Measurements from ENCODE around the gene UQCRC2.
A peak's percentile ranks its signal among the peaks of the same experiment; 100 is the strongest.
"Not testable (repeated sequence)": the region's sequence is repeated elsewhere in the genome, so short reads cannot be mapped to it uniquely, and the experiment has no call there.

UQCRC2 gene

DNA sequence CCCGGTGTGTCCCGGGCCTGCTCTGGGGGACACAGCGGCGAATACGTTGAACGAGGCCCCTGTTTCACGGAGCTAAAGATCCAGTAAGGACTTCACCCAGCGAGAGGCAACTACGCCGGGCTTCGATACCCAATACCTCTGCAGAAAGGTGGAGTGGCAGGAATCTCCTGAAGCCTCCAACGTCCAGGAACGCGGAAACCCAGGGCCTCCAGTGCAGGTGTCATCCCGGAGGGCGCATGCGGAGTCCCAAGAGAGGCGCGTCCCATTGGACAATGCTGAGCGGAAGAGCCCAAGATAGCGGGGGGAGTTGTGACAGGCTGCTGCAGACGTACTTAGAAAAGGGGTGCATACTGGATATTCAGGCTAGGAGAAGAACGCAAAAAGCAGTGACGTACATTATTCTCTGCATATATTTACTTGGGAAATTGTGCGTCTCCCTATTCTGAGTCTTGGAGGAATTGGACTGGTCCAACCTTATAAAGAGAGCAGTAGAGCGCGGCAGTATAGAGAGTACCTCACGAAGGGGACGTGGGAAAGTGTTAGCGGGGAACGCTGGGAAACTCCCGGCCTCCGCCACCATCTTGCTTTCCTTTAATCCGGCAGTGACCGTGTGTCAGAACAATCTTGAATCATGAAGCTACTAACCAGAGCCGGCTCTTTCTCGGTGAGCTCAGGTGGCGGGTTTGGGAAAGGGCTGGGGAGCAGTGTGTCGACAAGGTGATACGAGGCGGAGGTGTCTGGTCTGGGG, at the start of gene UQCRC2:
TSS of gene UQCRC2 (plus strand) at position 569 of the 748 bp plus-strand sequence. CDS start at position 632, 63 bp downstream.
- peak; percentile 97 for DNase-seq

DNA sequence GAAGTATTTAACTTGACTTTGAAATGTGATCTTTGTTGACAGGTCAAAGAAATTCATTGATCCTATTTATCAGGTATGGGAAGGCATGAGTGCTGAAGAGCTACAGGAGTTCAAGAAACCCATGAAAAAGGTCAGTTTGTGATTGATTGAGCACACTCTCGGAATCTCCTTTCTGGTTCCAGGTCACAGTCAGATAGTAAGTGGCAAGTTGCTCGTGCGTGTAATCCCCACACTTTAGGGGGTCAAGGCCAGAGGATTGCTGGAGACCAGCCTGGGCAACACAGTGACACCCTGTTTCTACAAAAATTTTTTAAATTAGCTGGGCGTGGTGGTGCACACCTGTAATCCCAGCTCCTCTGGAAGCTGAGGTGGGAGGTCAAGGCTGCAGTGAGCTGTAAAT, 20.5 kb upstream of the UQCRC2 start:
- DNase-seq: not testable (repeated sequence)

- DNase-seq: not testable (repeated sequence)
Observed at GRCh38 chr16:21933316-21933715, 19.8 kb upstream of the UQCRC2 start.

DNA sequence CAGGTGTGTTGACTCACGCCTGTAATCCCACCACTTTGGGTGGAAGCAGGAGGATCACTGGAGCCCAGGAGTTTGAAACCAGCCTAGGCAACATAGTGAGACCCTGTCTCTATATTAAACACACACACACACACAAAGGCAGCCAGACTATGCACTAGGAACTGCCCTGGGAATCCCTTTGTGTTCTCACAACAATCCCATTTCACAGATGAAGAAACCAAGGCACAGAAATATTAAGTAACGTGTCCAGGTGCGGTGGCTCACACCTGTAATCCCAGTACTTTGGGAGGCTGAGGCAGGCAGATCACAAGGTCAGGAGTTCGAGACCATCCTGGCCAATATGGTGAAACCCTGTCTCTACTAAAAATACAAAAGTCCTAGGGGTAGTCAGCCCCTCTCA, 19.4 kb upstream of the UQCRC2 start:
- not testable (repeated sequence) for DNase-seq

DNA sequence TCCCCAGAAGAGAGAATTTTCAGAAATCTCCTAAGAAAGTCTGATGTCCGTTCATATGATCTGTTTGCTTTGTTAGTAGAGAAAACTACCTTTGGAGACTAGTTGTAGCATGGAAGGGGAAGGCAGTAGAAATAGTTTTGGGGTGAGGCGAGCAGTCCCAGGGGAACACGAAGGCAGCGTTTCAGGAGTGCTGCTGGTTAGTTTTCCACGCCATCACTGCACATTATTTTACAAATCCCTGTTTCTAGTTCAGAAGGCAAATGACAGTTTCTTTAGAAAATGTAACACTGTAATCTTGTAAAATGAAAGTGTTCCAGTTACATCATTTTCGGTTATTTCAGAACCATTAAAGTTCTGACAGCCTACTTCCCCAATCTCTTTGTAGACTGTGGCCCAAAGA, 16.9 kb upstream of the UQCRC2 start:
- not testable (repeated sequence) for DNase-seq

DNA sequence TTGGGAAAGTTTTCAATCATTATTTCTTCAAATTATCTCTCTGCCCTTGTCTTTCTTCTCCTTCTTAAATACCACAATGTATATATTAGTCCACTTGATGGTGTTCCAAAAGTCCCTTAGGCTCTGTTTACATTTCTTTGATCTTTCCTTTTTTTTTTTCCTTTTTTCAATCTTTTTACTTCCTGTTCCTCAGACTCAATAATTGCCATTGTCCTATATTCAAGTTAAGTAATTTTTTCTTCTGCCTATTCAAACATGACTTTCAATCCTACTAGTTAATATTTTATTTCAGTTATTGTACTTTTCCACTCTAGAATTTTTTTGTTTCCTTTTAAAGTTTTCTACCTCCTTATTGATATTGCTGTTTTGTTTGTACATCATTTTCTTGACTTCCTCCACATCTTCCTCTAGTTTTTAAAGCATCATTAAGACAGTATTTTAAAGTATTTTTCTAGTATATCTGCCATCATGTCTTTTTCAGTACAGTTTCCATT, 15.8 kb upstream of the UQCRC2 start:
- no peak for DNase-seq

DNA sequence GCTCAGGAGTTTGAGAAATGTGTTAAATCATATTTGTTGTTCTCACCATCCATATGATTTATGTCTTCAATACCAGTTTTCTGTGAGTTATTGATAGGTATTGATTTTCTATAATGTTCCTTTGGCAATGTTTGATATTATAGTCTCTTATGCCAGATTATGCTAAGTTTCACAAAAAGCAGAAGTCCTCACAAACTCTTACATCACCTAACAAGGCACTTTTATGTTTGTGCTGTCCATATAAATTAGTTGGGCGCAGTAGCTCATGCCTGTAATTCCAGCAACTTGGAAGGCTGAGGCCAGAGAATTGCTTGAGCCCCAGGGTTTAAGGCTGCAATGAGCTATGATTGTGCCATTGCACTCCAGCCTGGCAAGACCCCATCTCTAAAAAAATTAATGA, 12.6 kb upstream of the UQCRC2 start:
- no peak for DNase-seq

DNA sequence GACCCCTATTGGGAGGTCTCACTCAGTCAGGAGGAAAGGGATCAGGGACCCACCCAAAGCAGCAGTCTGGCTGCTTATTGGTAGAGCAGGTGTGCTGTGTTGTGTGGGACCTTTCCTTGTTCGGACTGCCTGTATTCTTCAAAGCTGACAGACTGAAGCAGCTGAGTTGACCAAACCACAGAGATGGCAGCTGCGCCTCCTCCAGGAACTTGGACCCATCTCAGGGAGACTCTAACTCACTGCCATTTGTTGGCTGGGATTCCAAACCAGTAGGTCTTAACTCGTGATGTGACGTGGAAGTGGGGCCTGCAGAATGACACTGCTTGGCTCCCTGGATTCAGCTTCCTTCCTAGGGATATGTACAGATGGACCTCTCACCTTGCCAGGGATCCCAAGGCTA, 9.6 kb upstream of the UQCRC2 start:
- DNase-seq: no peak

GRCh38 chr16:21946889-21947635, 6.1 kb upstream of the UQCRC2 start:
- no peak for DNase-seq

DNA sequence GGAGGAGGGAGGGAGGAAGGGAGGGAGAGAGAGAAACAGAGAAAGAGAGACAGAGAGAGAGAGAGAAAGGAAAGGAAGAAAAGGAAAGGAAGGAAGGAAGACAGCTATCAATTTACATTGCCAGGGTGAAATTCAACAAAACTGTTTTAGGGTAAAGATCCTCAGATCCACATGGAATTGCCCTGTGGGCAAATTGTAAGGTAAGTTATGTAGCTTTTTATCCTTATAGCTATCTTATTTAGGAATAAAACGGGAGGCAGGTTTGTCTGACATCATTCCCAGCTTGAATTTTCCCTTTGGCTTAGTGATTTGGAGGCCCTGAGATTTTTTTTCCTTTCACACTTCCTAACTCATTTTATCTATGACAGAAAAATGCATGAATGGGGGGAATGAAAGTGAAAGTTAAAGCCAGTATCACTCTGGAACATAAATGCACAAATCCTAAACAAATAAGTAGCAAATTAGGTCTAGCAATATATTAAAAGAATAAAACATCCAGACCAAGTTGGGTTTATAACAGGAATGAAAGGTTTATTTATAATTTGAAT, 3.4 kb upstream of the UQCRC2 start:
- no peak for DNase-seq

DNA sequence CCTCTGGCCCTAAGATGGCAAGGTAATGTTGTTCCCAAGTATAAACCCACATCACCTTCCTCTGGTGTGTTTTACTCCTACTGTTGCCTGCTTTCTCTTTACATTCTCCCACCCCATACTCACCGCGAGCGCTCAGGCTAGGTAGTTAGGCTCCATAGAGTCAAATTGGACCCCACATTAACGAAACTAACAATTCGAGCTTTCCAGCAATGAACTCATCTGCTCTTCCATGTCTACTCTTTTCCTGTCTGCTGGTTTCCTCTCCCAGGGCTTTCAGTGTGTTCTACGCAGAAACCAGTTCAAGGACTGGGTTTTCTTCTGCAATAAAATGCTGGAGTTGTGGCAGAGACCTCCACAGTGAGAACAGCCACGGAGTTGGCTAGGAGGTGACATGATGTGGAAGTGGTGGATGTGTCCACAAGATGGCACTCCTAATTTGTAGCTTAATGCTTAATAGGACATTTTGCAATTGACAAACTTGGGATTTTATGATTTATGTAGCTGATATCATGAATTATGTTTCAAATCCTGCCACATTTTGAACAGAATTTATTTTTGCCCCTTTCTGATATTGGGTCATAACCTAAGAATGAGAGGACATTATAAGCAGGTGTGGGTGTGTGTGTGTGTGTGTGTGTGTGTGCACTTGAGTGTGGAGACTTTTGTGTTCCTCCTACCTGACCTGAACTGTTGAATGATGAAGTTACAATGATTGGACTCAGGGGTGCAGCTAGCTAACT, 2.2 kb upstream of the UQCRC2 start:
- DNase-seq: peak; percentile 7

- DNase-seq: peak; percentile 20
Observed at GRCh38 chr16:21952040-21952792, 945 bp upstream of the UQCRC2 start.

- DNase-seq: no peak
Observed at GRCh38 chr16:21953541-21953902, 361 bp downstream of the UQCRC2 start.

DNA sequence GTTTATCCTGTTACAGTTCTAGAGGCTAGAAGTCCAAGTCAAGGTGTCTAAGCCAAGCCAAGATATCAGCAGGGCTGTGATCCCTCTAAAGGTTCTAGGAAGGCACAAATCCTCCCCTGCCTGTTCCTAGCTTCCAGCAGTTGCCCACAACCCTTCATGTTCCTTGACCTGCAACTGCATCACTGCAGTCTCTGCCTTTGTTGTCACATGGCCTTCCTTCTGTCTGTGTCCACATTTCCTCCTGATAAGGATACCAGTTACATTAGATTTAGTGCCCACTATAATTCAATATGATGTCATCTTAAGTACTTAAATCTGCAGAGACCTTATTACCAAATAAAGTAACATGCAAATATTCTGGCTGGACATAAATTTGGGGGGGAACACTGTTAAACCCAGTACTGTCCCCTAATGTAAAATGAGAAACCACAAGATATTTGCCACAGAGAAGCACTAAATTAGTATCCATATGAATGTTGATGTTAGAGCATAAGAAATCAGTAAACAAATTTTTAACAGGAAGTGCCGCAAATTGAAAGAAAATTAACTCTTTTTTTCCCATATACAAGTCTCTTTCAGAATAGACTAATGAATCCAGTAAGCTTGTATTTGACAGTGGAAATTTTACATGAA, 4.7 kb downstream of the UQCRC2 start:
- DNase-seq: no peak

DNA sequence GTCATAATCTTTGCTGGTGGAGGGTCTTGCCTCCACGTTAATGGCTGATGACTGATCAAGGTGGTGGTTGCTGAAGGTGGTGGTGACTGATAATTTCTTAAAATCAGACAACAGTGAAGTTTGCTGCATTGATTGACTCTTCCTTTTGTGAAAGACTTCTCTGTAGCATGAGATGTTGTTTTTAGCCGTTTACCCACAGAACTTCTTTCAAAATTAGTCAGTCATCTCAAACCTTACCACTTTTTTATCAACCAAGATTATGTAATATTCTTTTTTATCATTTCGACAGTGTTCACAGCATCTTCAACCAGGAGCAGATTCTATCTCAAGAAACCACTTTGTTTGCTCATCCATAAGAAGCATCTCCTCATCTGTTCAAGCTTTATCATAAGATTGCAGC, 5.9 kb downstream of the UQCRC2 start:
- no peak for DNase-seq

DNA sequence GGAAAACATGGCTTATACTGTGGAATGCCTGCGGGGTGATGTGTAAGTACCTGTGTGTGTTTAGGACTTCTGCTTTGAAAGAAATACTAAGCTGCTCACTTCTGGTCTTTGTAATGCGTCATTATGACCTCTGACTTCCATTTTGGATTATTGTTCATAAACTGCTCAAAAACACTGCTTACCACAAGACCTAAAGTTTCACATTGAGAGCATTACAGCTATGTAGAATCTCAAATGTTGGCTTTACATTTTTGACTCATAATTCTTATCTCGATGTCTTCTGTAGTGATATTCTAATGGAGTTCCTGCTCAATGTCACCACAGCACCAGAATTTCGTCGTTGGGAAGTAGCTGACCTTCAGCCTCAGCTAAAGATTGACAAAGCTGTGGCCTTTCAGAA, 9.3 kb downstream of the UQCRC2 start:
- no peak for DNase-seq

DNA sequence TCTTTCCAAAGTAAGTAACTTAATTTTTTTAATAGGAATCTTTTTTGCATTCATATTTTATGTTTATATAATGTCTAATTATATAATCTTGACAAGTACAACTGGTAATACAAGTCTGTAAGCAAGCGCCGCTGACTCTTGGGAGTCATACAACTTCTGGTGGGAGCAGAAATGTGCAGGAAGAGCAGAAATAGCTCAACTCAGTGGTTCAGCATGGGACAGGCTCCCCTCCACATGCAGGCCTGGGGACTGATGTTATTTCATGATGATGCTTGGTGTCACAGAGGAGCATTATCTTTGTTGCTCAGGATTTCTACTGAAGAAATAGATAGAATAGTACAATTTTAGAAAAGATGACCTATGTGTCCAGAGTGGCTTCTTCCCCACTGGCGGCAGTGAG, 10.7 kb downstream of the UQCRC2 start:
- DNase-seq: no peak

DNA sequence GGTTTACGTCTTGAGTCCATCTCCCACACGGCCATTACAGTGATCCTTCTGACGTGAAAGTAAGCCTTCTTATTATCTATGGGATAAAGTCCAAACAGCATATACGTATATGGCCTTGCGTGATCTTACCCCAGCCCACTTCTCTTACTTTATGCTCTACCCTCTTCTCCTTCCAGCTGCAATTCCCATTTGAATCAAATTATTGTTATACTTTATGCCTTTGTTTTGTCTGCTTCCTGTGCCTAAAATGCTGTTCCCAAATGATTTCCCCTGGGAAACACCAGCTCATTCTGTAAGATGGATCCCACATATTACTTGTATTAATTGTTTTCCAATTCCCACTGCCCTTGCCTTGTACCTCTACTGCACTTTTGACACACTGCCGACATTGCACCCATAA, 11.2 kb downstream of the UQCRC2 start:
- no peak for DNase-seq

- no peak for DNase-seq
Observed at GRCh38 chr16:21971856-21972255, 18.7 kb downstream of the UQCRC2 start.

- no peak for DNase-seq
Observed at GRCh38 chr16:21973945-21974344, 20.8 kb downstream of the UQCRC2 start.

DNA sequence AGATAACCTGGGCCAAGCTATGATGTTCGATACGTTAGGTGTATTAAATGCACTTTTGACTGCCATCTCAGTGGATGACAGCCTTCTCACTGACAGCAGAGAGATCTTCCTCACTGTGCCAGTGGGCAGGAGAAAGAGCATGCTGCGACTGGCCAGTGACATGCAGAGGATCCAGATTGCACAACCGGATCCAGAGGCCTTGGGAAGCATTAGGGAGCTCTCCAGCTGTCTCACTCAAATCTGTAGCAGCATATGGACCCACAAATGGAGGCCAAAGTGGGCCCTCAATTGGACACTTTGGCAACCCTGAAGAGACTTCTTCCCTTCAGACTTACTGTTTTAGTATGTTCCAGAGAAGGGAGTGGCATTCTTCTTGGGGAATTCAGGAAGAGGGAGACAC, 26.9 kb downstream of the UQCRC2 start:
- DNase-seq: no peak

GRCh38 chr16:21982108-21982507, 28.9 kb downstream of the UQCRC2 start:
- DNase-seq: no peak

Measured in NCI-H1694 treated with DMSO at 0.1 percent for 48 hours (cell line).